GM12873 (cell line): ENCODE measurements around the gene NME8.

Source experiments
- CTCF ChIP-seq: IDR thresholded peaks from 2 replicates; pipeline ENCODE4 v1.5.1; 2012; ENCODE audit warnings: low read depth, mild to moderate bottlenecking, moderate library complexity, low read length, control low read depth; ENCODE audit not compliant: insufficient read depth; ENCODE audit errors: missing control alignments

The NME8 gene

GRCh38 chr7:37820708-37821468 lies 27.5 kb upstream of the NME8 start:
- no peak for TF ChIP-seq CTCF

- no peak for TF ChIP-seq CTCF
Measured at GRCh38 chr7:37822946-37823345, 25.5 kb upstream of the NME8 start.

GRCh38 chr7:37823557-37823956 lies 24.8 kb upstream of the NME8 start:
- no peak for TF ChIP-seq CTCF

- no peak for TF ChIP-seq CTCF
Measured at GRCh38 chr7:37825038-37825437, 23.4 kb upstream of the NME8 start.

- TF ChIP-seq CTCF, result no peak
Measured at GRCh38 chr7:37826825-37827224, 21.6 kb upstream of the NME8 start.

- TF ChIP-seq CTCF, result no peak
Measured at GRCh38 chr7:37831244-37831643, 17.2 kb upstream of the NME8 start.

GRCh38 chr7:37832194-37832593 lies 16.2 kb upstream of the NME8 start:
- peak; percentile 67 for TF ChIP-seq CTCF
